CD8-positive, alpha-beta memory T cell (primary cell): ENCODE results near the gene CCDC8. TPM values are rescaled to one million over a fixed set of nuclear protein-coding genes. Genes with fewer than 3 reads are reported as not detected.

Experiments
- CTCF ChIA-PET: fragments of 350-600 bp; sonication (Branson Sonifier 250); formaldehyde crosslinking; loops from one replicate; lab custom pipeline; 2021; ENCODE audit warnings: antibody characterized with exemption; lab: Charles Lee
- POLR2A ChIA-PET: fragments of 350-600 bp; sonication (Branson Sonifier 250); formaldehyde crosslinking; loops from one replicate; lab custom pipeline; 2021; ENCODE audit warnings: antibody characterized with exemption; lab: Charles Lee
- DNase-seq, 5 donors: peaks; one replicate each; pipeline versions ENCODE4 v3.0.0 to v3.0.0-alpha.2; 2020 to 2022; ENCODE audit warnings: mixed read lengths in 1 of 5
- H3K27ac ChIP-seq: one replicate; pipeline ENCODE4 v1.7.0; 2013; ENCODE audit warnings: low read depth, mild to moderate bottlenecking, low read length, moderate library complexity
- H3K27me3 ChIP-seq: 2 replicates; pipeline ENCODE4 v1.7.0; 2013; ENCODE audit warnings: low read length, mild to moderate bottlenecking; ENCODE audit not compliant: insufficient read depth, poor library complexity, severe bottlenecking
- H3K36me3 ChIP-seq: 2 replicates; pipeline ENCODE4 v1.7.0; 2013; ENCODE audit warnings: mild to moderate bottlenecking, low read length, moderate library complexity; ENCODE audit not compliant: insufficient read depth
- H3K4me1 ChIP-seq: 2 replicates; pipeline ENCODE4 v1.7.0; 2013; ENCODE audit warnings: mild to moderate bottlenecking, low read length, moderate library complexity; ENCODE audit not compliant: insufficient read depth
- H3K4me3 ChIP-seq: 2 replicates; pipeline ENCODE4 v1.7.0; 2013; ENCODE audit warnings: mild to moderate bottlenecking, low read length
- H3K9me3 ChIP-seq: 2 replicates; pipeline ENCODE4 v1.7.0; 2013; ENCODE audit warnings: mild to moderate bottlenecking, low read length
- H3K27ac Mint-ChIP-seq, 8 donors: one replicate each; pipeline ENCODE4 v1.8.0; 2020 to 2021; ENCODE audit warnings: mixed read lengths in 8 of 8, mild to moderate bottlenecking in 6 of 8, inconsistent platforms in 3 of 8, moderate library complexity in 3 of 8
- H3K27me3 Mint-ChIP-seq, 2 donors: one replicate each; pipeline ENCODE4 v1.8.0; 2020 to 2021; ENCODE audit warnings: mixed read lengths in 2 of 2, mild to moderate bottlenecking in 1 of 2, moderate library complexity in 1 of 2
- H3K36me3 Mint-ChIP-seq, 3 donors: one replicate each; pipeline ENCODE4 v1.8.0; 2020 to 2021; ENCODE audit warnings: mixed read lengths in 3 of 3, inconsistent platforms in 1 of 3, mild to moderate bottlenecking in 1 of 3
- H3K4me1 Mint-ChIP-seq, 3 donors: one replicate each; pipeline ENCODE4 v1.8.0; 2020 to 2021; ENCODE audit warnings: mixed read lengths in 3 of 3, inconsistent platforms in 1 of 3, mild to moderate bottlenecking in 1 of 3
- H3K4me3 Mint-ChIP-seq, 7 donors: one replicate each; pipeline ENCODE4 v1.8.0; 2020 to 2021; ENCODE audit warnings: mixed read lengths in 7 of 7, mild to moderate bottlenecking in 6 of 7, moderate library complexity in 4 of 7, inconsistent platforms in 2 of 7
- H3K9me3 Mint-ChIP-seq, 5 donors: one replicate each; pipeline ENCODE4 v1.8.0; 2020 to 2022; ENCODE audit warnings: mixed read lengths in 5 of 5, mild to moderate bottlenecking in 3 of 5, moderate library complexity in 2 of 5, inconsistent platforms in 1 of 5
- polyA plus RNA-seq: library from polyadenylated mRNA; unstranded; fragments of 300-500 nt; fragmentation: Illumina TruSeq; gene quantifications from one replicate; pipeline ENCODE4 v1.2.3, GENCODE V29; 2021
- total RNA-seq, 2 experiments: library from RNA; stranded (reverse); gene quantifications; one replicate each; pipeline ENCODE4 v1.2.3, GENCODE V29; 2021

The CCDC8 gene
- total and polyA plus RNA-seq, 3 experiments from 2014 or later: not detected

- peaks cover 8% of the 10 kb centered on the region for H3K4me1 ChIP-seq
- H3K27me3 ChIP-seq: no peaks in the 10 kb centered on the region
- Mint-ChIP-seq H3K27ac (peak overlapping the region in 1 of 8 donors; percentile 78), H3K4me3 (no peak overlapping the region), H3K9me3 (no peaks in the 10 kb centered on the region), H3K36me3 (peaks cover 6 to 48% (median 10%) of the 10 kb centered on the region in 3 donors), H3K4me1 (peaks cover 40 to 53% (median 46%) of the 10 kb centered on the region in 3 donors), H3K27me3 (no peaks in the 10 kb centered on the region)
- CTCF ChIA-PET: no interaction called here
- no peak overlapping the region for H3K4me3 ChIP-seq
- no peaks in the 10 kb centered on the region for H3K9me3 ChIP-seq
- H3K36me3 ChIP-seq: peaks cover 8% of the 10 kb centered on the region
- POLR2A ChIA-PET: no interaction called here
- DNase-seq: no peak
- H3K27ac ChIP-seq: no peak overlapping the region
Observed at GRCh38 chr19:46366620-46367292, 46.6 kb downstream of the CCDC8 start.

GRCh38 chr19:46365561-46365960 lies 47.8 kb downstream of the CCDC8 start:
- Mint-ChIP-seq H3K36me3 (peaks cover 6 to 46% (median 10%) of the 10 kb centered on the region in 3 donors), H3K27ac (no peak overlapping the region), H3K27me3 (peaks cover 0 to 1% of the 10 kb centered on the region in 2 donors), H3K4me3 (no peak overlapping the region), H3K9me3 (no peaks in the 10 kb centered on the region), H3K4me1 (peaks cover 38 to 51% (median 44%) of the 10 kb centered on the region in 3 donors)
- ChIA-PET CTCF (no interaction called here), POLR2A (no interaction called here)
- Histone ChIP-seq H3K9me3 (no peaks in the 10 kb centered on the region), H3K27ac (no peak overlapping the region), H3K4me3 (no peak overlapping the region), H3K4me1 (peaks cover 9% of the 10 kb centered on the region), H3K36me3 (peaks cover 8% of the 10 kb centered on the region), H3K27me3 (no peaks in the 10 kb centered on the region)
- no peak for DNase-seq

GRCh38 chr19:46364359-46364758 lies 49.0 kb downstream of the CCDC8 start:
- DNase-seq: no peak
- no peaks in the 10 kb centered on the region for H3K9me3 Mint-ChIP-seq
- CTCF ChIA-PET: no interaction called here
- H3K27ac Mint-ChIP-seq: peak overlapping the region in 1 of 8 donors; percentile 1
- H3K27me3 Mint-ChIP-seq: peaks cover 0 to 1% of the 10 kb centered on the region in 2 donors
- no peaks in the 10 kb centered on the region for H3K27me3 ChIP-seq
- POLR2A ChIA-PET: no interaction called here
- H3K9me3 ChIP-seq: no peaks in the 10 kb centered on the region
- peaks cover 40 to 60% (median 47%) of the 10 kb centered on the region in 3 donors for H3K4me1 Mint-ChIP-seq
- H3K36me3 Mint-ChIP-seq: peaks cover 6 to 49% (median 10%) of the 10 kb centered on the region in 3 donors
- no peak overlapping the region for H3K4me3 ChIP-seq
- H3K36me3 ChIP-seq: peaks cover 8% of the 10 kb centered on the region
- no peak overlapping the region for H3K27ac ChIP-seq
- H3K4me3 Mint-ChIP-seq: no peak overlapping the region
- peaks cover 12% of the 10 kb centered on the region for H3K4me1 ChIP-seq

- Mint-ChIP-seq H3K9me3 (no peaks in the 10 kb centered on the region), H3K27me3 (peaks cover 0 to 1% of the 10 kb centered on the region in 2 donors), H3K27ac (peak overlapping the region in 4 of 8 donors; percentile 0 to 44 (median 10)), H3K36me3 (peaks cover 6 to 46% (median 13%) of the 10 kb centered on the region in 3 donors), H3K4me3 (peak overlapping the region; percentile 67 to 84 (median 76)), H3K4me1 (peaks cover 51 to 74% (median 61%) of the 10 kb centered on the region in 3 donors)
- Histone ChIP-seq H3K4me1 (peaks cover 12% of the 10 kb centered on the region), H3K9me3 (no peaks in the 10 kb centered on the region), H3K27ac (no peak overlapping the region), H3K27me3 (no peaks in the 10 kb centered on the region), H3K4me3 (no peak overlapping the region), H3K36me3 (peaks cover 6% of the 10 kb centered on the region)
- ChIA-PET POLR2A (no interaction called here), CTCF (interaction anchor here (0.6 to 1.8 kb wide), 2 partner anchors 15 to 81 kb away, joined by 3 to 4 read pairs; partner anchors contain the start of gene PPP5C)
- DNase-seq: peak in 2 of 5 donors; percentile 43 to 71
Observed at GRCh38 chr19:46361915-46362314, 51.4 kb downstream of the CCDC8 start.

Other genes starting within 250 kb of the CCDC8 start
- not detected for gene IGFL1, start 183.8 kb downstream of the CCDC8 start, total RNA-seq
- gene IGFL1, start 183.8 kb downstream of the CCDC8 start, polyA plus RNA-seq: not detected
- gene HIF3A, start 116.5 kb downstream of the CCDC8 start, total RNA-seq: not detected
- gene HIF3A, start 116.5 kb downstream of the CCDC8 start, polyA plus RNA-seq: not detected
- 100 to 1,000 TPM; 124 TPM for gene PPP5C, start 66.5 kb downstream of the CCDC8 start, total RNA-seq
- 38.7 TPM for gene PPP5C, start 66.5 kb downstream of the CCDC8 start, polyA plus RNA-seq
- gene PNMA8C, start 15.4 kb upstream of the CCDC8 start, total RNA-seq: not detected
- not detected for gene PNMA8C, start 15.4 kb upstream of the CCDC8 start, polyA plus RNA-seq
- under 1 TPM; 0.49 to 0.61 TPM for gene PNMA8A, start 58.0 kb upstream of the CCDC8 start, total RNA-seq
- not detected for gene PNMA8A, start 58.0 kb upstream of the CCDC8 start, polyA plus RNA-seq
- under 1 TPM in 1 of 2 experiments, not detected in 1; 0.04 TPM for gene PNMA8B, start 82.3 kb upstream of the CCDC8 start, total RNA-seq
- gene PNMA8B, start 82.3 kb upstream of the CCDC8 start, polyA plus RNA-seq: not detected
- 100 to 1,000 TPM; 465 to 493 TPM for gene CALM3, start 187.8 kb upstream of the CCDC8 start, total RNA-seq
- 168 TPM for gene CALM3, start 187.8 kb upstream of the CCDC8 start, polyA plus RNA-seq
- gene PTGIR, start 211.5 kb upstream of the CCDC8 start, total RNA-seq: 10 to 100 TPM; 17.7 to 18.4 TPM
- gene PTGIR, start 211.5 kb upstream of the CCDC8 start, polyA plus RNA-seq: not detected
- gene GNG8, start 222.6 kb upstream of the CCDC8 start, total RNA-seq: 1 to 10 TPM; 9.0 TPM
- gene GNG8, start 222.6 kb upstream of the CCDC8 start, polyA plus RNA-seq: not detected
- 1 to 10 TPM; 2.5 TPM for gene DACT3, start 247.6 kb upstream of the CCDC8 start, total RNA-seq
- gene DACT3, start 247.6 kb upstream of the CCDC8 start, polyA plus RNA-seq: not detected